Activated T-helper 1 cell treated with anti-CD3 and anti-CD28 coated beads, Interleukin-2, amount 50 U/mL, for 16 hours (primary cell): Measurements from ENCODE around the gene HBA2.
"Not testable (repeated sequence)": the region's sequence is repeated elsewhere in the genome, so short reads cannot be mapped to it uniquely, and the experiment has no call there.

Experiments used
- DNase-seq, 2 donors: peaks; one replicate each; pipeline ENCODE4 v3.0.0-alpha.2; 2020; ENCODE audit warnings: low read depth in 1 of 2, low spot score in 1 of 2

Gene HBA2

GRCh38 chr16:154217-155030, 18.3 kb upstream of the HBA2 start:
- no peak for DNase-seq

DNA sequence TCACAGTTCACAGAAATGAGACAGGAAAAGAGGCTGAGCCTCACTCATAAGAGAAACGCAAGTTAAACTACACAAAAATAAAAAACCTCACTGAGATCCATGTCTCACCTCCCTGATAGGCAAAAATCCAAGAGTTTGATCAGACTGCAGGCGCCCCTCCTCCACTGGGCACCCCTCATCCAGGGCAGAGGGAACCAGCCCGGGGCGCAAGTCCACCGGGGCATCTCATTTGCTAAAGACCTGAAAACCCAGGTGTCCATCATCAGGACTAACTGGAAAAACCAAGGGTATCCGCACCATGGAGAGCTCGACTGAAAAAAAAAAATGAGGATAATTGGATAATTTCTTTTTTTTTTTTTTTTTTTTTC, 17.7 kb upstream of the HBA2 start:
- DNase-seq = no peak

DNA sequence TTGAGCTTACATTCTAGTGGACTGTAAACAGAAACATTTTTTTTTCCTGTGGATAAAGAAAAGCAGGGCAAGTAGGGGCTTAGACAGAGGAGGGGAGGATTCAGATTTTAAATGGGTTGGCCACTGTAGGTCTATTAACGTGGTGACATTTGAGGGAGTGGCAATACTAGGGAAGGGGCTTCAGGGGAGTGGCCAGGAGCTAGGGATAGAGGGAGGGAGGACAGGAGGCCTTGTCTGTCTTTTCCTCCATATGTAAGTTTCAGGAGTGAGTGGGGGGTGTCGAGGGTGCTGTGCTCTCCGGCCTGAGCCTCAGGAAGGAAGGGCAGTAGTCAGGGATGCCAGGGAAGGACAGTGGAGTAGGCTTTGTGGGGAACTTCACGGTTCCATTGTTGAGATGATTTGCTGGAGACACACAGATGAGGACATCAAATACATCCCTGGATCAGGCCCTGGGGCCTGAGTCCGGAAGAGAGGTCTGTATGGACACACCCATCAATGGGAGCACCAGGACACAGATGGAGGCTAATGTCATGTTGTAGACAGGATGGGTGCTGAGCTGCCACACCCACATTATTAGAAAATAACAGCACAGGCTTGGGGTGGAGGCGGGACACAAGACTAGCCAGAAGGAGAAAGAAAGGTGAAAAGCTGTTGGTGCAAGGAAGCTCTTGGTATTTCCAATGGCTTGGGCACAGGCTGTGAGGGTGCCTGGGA, 13.4 kb upstream of the HBA2 start:
- no peak for DNase-seq

GRCh38 chr16:160242-160641, 12.4 kb upstream of the HBA2 start:
- DNase-seq = not testable (repeated sequence)

GRCh38 chr16:160691-161190, 11.9 kb upstream of the HBA2 start:
- no peak for DNase-seq

DNA sequence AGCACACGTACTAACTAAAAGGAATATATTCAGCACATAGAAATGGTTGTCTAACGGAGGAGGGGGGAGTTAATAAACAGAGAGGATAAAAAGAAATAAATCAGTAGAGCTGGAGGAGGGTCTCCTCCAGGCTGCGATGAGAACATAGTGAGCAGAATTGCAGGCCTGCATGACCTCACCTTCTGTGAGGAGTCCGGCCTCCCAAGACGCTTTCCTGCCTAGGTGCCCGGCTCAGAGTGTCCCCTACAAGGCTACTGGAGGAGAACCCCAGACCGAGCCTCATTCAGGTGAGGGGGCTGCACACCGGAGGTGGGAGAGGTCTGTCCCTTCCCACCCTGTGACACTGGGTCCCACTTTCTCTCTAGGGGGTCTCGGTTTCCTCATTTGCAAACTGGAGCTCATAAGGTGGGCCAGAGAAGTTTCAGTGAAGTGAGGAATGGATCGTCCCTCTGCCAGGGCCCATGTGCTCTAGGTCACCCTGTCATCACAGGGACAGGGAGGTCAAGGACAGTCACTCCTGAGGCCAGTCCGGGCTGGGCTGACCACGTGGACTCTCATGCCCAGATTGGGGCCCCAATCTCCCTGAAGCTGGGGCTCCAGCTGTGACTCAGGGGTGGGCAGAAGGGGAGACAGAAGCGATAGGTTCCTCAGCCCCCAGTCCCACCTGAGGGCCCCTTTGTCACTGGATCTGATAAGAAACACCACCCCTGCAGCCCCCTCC, 10.2 kb upstream of the HBA2 start:
- no peak for DNase-seq

- DNase-seq = not testable (repeated sequence)
Observed at GRCh38 chr16:163139-163538, 9.5 kb upstream of the HBA2 start.

DNA sequence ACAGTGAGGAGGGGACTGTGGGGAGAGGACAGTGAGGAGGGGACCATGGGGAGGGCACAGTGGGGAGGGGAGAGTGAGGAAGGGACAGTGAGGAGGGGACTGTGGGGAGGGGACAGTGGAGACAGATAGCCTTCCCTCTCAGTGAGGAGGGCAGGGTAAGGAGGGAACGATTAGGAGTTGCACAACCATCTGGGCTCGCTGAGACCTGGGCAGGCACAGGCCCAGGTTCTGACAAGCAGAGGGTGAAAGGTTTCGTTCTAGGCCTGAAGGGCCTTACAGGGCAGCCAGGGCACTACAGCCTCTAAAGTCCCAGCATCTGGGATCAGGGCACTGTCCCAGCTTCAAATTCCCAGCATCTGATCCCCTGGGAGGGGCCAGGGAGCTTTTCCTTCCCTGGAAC, 9.0 kb upstream of the HBA2 start:
- DNase-seq = not testable (repeated sequence)

GRCh38 chr16:164134-164823, 8.4 kb upstream of the HBA2 start:
- DNase-seq = not testable (repeated sequence)

- no peak for DNase-seq
Observed at GRCh38 chr16:164827-165538, 7.7 kb upstream of the HBA2 start.

DNA sequence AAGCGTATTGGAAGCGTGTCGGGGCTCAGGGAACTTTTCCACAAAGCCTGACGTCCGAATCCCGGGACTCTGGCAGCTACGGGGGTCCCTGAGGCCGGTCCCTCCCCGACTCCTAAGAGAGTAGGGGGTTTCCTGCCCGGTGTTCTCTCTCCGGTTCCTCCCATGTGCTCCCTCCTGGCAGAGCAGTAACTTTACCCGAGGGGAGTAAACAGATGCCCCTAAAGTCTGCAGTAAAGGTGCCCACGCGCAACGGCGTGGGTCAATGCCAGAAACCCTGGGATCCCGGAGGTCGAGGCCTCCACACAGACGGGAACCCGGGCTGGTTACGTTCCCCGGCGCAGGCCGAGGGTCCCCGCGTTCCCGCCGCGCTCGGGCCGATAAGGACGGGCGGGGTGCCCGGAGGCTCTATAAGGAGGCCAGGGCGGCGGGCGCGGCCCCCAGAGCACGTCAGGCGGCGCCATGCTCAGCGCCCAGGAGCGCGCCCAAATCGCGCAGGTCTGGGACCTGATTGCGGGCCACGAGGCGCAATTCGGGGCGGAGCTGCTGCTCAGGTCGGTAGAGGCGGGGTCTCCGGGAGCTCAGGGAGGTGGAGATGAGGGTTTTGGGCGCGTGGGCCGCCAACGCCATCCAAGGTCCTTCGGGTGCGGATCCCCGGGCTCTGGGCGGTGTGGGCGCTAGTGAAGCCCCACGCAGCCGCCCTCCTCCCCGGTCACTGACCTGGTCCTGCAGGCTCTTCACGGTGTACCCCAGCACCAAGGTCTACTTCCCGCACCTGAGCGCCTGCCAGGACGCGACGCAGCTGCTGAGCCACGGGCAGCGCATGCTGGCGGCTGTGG, 6.9 kb upstream of the HBA2 start, which contains the start of gene HBM:
Gene HBM (plus strand): TSS at position 440 of the 836 bp plus-strand sequence. CDS start 20 bp downstream, at position 460.
- DNase-seq = no peak

- no peak for DNase-seq
Observed at GRCh38 chr16:166375-167121, 6.1 kb upstream of the HBA2 start.

GRCh38 chr16:167122-167690, 5.5 kb upstream of the HBA2 start:
- DNase-seq = no peak

GRCh38 chr16:168424-168823, 4.3 kb upstream of the HBA2 start:
- DNase-seq = no peak

GRCh38 chr16:169014-169413, 3.7 kb upstream of the HBA2 start:
- DNase-seq = no peak

DNA sequence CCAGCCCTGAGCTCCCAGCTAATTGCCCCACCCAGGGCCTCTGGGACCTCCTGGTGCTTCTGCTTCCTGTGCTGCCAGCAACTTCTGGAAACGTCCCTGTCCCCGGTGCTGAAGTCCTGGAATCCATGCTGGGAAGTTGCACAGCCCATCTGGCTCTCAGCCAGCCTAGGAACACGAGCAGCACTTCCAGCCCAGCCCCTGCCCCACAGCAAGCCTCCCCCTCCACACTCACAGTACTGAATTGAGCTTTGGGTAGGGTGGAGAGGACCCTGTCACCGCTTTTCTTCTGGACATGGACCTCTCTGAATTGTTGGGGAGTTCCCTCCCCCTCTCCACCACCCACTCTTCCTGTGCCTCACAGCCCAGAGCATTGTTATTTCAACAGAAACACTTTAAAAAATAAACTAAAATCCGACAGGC, 2.6 kb upstream of the HBA2 start:
- not testable (repeated sequence) for DNase-seq

DNA sequence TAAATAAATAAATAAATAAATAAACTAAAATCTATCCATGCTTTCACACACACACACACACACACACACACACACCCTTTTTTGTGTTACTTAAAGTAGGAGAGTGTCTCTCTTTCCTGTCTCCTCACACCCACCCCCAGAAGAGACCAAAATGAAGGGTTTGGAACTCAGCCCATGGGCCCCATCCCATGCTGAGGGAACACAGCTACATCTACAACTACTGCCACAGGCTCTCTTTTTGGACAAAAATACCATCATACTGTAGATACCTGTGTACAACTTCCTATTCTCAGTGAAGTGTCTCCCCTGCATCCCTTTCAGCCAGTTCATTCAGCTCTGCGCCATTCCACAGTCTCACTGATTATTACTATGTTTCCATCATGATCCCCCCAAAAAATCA, 1.9 kb upstream of the HBA2 start:
- DNase-seq = no peak

- DNase-seq = not testable (repeated sequence)
Observed at GRCh38 chr16:173211-173854, 657 bp downstream of the HBA2 start.
